Limb (tissue), 2 donors: Measurements from ENCODE around the gene ZNF516.

Experiments used
- DNase-seq, 2 donors: peaks; one replicate each; pipeline ENCODE4 v3.0.0-alpha.2; 2016; ENCODE audit errors: extremely low spot score in 2 of 2

The ZNF516 gene

GRCh38 chr18:76425146-76426131 lies 69.6 kb downstream of the ZNF516 start:
- DNase-seq, result peak in 1 of 2 donors; percentile 20

DNA sequence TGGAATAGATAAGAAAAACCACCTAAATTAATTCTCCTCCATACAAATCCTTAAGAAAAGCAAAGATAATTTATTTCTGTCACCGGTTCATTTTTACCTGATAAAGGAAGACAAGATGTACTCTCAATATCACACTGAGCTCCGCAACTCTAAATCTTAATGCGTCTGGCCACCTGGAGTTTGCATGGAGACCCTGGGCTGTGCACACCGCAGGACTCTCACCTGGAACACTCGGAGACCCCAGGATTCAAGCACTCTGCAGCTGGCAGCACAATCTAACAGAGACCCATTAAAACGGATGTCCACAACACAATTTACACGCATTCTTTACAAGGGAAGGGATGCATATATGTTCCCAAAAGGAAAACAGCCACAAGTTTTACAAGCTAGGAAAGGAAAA lies 72.2 kb downstream of the ZNF516 start:
- peak in 1 of 2 donors; percentile 6 for DNase-seq

- peak in 1 of 2 donors; percentile 17 for DNase-seq
Measured at GRCh38 chr18:76422121-76422520, 72.9 kb downstream of the ZNF516 start.

DNA sequence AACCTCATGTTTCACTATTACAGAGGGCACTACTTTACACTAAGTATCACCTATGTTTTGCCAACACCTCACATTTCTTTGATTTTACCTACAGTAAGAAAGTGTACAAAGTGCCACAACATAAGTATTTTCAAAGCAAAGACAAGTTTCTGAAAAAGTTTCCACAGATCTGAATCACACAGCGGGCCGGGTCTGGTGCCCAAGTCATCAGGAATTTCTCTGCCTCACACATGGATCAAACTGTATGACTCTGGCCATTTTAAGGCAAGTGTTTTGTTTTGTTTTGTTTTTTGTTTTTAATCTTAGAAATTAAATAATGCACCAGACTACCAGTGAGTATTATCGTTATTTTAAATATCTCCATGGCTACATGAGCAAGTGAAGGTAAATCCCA lies 73.4 kb downstream of the ZNF516 start:
- DNase-seq, result no peak

GRCh38 chr18:76420898-76421684 lies 74.0 kb downstream of the ZNF516 start:
- DNase-seq, result peak in 1 of 2 donors; percentile 33

GRCh38 chr18:76419811-76420210 lies 75.2 kb downstream of the ZNF516 start:
- no peak for DNase-seq

- DNase-seq, result peak; percentile 23 to 39
Measured at GRCh38 chr18:76416911-76417310, 78.1 kb downstream of the ZNF516 start.

DNA sequence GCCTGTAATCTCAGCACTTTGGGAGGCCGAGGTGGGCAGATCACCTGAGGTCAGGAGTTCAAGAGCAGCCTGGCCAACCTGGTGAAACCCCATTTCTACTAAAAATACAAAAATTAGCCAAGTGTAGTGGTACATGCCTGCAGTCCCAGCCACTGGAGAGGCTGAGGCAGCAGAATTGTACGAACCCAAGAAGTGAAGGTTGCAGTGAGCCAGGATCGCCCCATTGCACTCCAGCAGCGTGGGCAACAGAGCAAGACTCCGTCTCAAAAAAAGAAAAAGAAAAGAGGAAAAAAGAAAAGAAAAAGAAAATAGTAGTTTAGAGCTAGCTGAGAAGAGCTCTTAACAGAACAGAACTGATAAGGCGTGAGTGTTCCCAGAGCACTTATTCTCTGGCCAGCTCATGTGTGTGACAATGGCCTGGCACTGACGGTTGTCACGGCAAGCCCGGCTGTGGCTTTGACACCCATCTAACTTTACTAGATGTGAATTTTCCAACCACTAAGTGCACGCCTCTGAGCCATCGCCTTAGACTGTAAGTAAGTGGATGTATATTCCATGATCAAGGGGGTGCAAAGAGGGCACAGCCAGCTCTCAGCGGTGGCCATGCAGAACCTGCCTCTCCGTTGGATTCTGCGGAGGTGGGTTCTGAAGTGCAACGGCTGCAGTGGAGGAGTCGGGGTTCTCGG lies 80.0 kb downstream of the ZNF516 start:
- DNase-seq, result peak in 1 of 2 donors; percentile 20

DNA sequence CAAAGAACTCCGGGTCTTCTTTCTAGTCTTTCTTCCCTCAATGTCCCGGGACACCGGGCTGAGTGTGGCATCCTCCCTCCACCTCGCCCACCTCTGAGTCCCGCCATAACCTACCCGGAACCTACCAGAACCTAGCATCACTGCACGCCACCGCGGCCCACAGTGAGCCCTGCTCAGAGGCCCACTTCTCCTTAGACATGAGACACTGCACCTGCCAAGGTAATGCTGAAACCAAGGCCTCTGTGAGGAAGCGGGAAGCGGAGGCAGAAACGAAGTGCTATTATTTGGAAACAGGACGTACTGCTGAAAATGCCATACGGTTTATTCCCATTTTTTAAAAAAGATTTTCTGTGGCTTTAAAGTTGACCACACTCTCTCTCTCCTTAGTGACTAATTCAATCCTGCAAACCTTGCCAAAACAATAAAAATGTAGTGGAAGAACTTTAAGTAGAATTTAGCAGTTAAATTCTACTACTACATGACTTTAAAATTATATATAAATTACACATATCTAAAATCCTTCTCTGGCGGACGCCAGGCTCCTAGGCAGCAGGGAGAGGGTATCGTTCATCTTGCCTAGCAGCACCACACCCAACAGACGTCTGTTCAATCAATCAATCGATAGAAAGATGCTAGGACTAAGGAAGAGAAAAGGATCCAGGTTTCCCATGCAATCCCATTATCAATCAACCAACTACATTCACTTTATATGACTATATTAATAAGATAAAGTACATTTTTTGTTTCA lies 82.0 kb downstream of the ZNF516 start:
- DNase-seq, result peak in 1 of 2 donors; percentile 9

DNA sequence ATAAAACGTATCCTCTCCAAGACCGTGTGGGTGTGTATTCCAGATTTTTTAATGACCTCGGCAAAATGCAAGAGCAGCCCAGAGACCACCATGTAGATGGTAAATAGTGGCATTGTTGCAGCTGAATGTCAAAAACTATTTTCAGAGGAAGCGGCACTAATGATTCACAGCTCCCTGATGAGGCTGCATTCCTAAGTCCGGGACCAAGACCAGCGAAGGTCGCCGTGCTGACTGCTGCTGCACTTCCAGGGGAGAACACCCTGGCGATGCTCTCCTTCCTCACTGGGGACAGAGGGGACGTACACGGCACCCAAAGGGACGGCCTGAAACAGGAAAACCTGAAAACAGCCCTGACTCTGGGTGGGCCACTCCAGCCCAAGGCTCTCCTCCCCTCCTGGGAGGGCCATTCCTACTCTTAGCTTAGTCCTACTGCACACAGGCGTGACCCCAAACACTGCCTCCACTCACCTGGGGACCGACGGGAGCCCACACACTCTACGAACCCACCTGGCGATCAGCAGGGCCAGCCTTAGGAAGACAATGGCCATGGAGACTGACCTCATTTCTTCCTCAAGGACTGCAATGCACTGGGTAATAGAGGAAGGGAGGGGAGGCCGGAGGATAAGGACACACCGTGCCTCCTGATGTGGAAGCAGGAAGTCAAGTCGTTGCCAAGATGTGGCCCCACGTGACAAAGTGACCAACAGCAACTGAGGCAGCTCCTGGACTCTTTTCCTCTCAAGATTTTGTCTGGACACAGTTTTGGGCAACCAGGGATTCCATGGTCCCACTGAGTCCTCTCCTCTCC lies 82.8 kb downstream of the ZNF516 start:
- DNase-seq, result peak in 1 of 2 donors; percentile 20

- DNase-seq, result peak in 1 of 2 donors; percentile 8
Measured at GRCh38 chr18:76410660-76411417, 84.2 kb downstream of the ZNF516 start.

GRCh38 chr18:76410033-76410432 lies 85.0 kb downstream of the ZNF516 start:
- DNase-seq, result peak in 1 of 2 donors; percentile 11

DNA sequence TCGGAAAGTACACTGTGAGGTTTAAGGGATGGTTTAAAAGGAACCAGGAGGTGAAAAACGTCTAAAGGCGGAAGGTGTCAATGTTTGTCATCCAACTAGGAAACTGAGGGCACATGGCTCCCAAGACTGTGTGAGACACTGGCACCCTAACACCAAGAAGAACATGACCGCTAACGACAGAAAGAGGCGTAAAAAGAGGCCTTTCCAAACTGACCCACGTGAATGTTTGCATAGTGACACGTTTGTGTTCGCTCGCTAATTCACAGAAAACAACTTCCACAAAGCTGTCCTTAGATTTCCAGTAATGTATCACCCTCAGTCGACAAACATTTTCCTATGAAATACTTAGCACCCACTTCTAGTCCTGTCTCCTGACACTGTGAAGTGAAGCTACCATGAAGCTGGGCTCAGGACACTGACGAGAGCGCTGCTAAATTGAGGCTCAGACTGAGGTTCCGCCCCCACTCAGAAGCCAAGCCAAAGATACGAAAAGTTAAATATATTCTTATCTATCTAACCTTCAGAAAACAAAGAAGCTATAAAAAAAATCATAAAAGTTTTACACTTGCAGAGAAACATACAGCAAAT lies 86.5 kb downstream of the ZNF516 start:
- DNase-seq, result peak in 1 of 2 donors; percentile 9

DNA sequence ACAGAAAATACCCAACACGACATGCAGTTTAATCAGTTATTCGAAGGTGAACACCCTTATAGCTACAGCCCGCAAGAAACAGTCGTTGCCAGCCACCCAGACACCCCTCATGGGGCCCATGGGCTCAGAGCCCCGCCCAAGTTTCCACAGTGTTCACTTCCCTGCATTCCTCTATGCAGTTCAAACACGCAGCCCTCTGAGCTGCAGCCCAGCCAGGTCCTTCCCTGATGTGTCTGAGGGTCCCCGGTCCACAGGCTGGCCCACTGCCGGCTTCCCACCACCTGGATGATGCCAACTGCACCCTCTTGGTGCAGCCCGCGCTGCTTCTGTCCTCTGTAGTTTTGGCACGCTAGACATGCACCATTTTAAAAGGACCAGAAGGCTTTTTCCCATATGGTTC lies 87.4 kb downstream of the ZNF516 start:
- DNase-seq, result peak in 1 of 2 donors; percentile 23

- DNase-seq, result peak in 1 of 2 donors; percentile 9
Measured at GRCh38 chr18:76406791-76407190, 88.3 kb downstream of the ZNF516 start.

DNA sequence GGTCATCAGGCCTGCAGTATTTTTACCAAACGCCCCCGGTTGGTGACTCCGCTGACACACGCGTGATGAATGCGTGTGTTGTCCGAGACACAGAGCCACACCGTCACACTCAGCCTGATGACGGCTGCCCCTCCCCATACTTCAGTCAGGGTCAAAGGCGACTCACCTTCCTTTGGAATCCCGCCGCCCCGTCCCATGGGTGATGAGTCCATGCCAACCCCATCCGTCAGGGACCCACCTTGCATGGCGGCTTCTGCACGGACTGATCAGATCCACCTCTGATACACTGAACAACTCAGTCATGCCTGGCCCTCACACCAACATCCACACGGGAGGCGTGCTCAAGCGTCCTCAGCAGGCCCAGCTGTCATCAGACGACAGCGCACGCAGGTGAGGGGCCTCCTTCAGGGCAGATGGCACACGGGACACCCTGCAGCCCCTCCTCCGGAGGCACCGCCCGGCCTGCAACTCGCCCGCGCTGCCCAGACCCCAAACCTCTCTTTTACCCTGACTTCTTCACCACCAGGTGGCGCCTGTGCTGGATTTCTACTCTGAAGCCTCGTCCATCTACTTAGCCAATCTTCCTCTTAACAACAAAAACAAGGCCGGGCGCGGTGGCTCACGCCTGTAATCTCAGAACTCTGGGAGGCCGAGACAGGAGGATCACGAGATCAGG lies 89.2 kb downstream of the ZNF516 start:
- peak in 1 of 2 donors; percentile 31 for DNase-seq

GRCh38 chr18:76405280-76405679 lies 89.8 kb downstream of the ZNF516 start:
- DNase-seq, result peak in 1 of 2 donors; percentile 11

DNA sequence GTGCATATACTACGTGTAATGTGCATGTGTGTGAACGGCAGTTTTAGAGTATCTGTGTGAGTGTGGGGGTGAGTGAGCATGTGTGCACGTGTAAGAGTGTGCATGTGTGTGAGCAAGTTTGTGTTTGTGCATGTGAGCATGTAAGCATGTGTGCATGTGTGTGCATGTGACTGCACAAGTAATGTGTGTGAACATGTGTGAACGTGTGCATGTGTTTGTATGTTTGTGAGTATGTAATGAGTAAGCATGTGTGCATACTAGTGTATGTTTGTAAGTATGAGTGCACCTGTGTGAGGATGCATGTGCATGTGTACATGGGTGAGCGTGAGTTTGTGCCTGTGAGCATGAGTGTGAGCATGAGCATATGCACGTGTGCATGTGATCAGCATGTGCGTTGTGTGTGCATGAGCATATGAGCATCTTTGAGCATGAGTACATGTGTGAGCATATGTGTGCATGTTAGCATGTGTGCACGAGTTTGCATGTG lies 90.7 kb downstream of the ZNF516 start:
- no peak for DNase-seq
